Ishikawa (cell line): ENCODE data around the gene PTGFRN.

Experiments
- CEBPB ChIP-seq: IDR thresholded peaks from 2 replicates; pipeline ENCODE4 v1.6.1; 2012
- CREB1 ChIP-seq: IDR thresholded peaks from 2 replicates; pipeline ENCODE4 v1.6.1; 2012; ENCODE audit warnings: low read depth
- EGR1 ChIP-seq: IDR thresholded peaks from 2 replicates; pipeline ENCODE4 v1.6.1; 2012
- EP300 ChIP-seq: IDR thresholded peaks from 2 replicates; pipeline ENCODE4 v1.6.1; 2012; ENCODE audit warnings: borderline replicate concordance
- FOXM1 ChIP-seq: IDR thresholded peaks from 2 replicates; pipeline ENCODE4 v1.6.1; 2012; ENCODE audit warnings: low read depth, borderline replicate concordance
- MAX ChIP-seq: IDR thresholded peaks from 2 replicates; pipeline ENCODE4 v1.6.1; 2012
- NFIC ChIP-seq: IDR thresholded peaks from 2 replicates; pipeline ENCODE4 v1.6.1; 2012
- RAD21 ChIP-seq: IDR thresholded peaks from 2 replicates; pipeline ENCODE4 v1.6.1; 2012; ENCODE audit warnings: low read depth
- REST ChIP-seq: IDR thresholded peaks from 2 replicates; pipeline ENCODE4 v1.6.1; 2012; ENCODE audit warnings: low read depth, mild to moderate bottlenecking
- TAF1 ChIP-seq: IDR thresholded peaks from 2 replicates; pipeline ENCODE4 v1.6.1; 2012; ENCODE audit warnings: low read depth, mild to moderate bottlenecking
- TCF12 ChIP-seq: IDR thresholded peaks from 2 replicates; pipeline ENCODE4 v1.6.1; 2012; ENCODE audit warnings: low read depth
- TEAD4 ChIP-seq: IDR thresholded peaks from 2 replicates; pipeline ENCODE4 v1.6.1; 2012
- USF1 ChIP-seq: IDR thresholded peaks from 2 replicates; pipeline ENCODE4 v1.6.1; 2012
- YY1 ChIP-seq: IDR thresholded peaks from 2 replicates; pipeline ENCODE4 v1.6.1; 2012; ENCODE audit warnings: low read depth
- ZBTB7A ChIP-seq: IDR thresholded peaks from 2 replicates; pipeline ENCODE4 v1.6.1; 2012; ENCODE audit warnings: low read depth

The PTGFRN gene

DNA sequence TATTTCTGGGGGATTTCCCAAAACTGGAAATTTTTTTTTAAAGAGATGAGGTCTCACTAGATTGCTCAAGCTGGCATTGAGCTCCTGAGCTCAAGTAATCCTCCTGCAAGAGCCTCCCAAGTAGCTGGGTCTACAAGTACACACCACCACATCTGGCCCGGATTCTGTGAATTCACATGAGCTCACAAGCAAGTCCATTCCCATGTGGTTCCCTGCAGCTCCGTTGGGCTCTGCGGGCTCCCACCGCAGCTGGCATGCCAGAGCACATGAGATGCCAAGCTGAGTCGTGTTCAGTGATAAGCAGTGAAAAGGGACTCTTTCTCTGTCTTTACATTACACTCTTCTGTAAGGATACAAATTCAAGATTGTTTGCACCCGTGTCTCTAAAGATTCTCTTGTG is 128.5 kb downstream of the PTGFRN start:
- TF ChIP-seq TEAD4, result no peak
- TF ChIP-seq FOXM1, result no peak
- no peak for TF ChIP-seq TAF1
- TF ChIP-seq ZBTB7A, result no peak
- TF ChIP-seq NFIC, result no peak
- no peak for TF ChIP-seq YY1
- TF ChIP-seq EP300, result no peak
- TF ChIP-seq RAD21, result no peak
- no peak for TF ChIP-seq MAX
- TF ChIP-seq CREB1, result no peak
- no peak for TF ChIP-seq CEBPB
- TF ChIP-seq EGR1, result no peak
- no peak for TF ChIP-seq TCF12
- TF ChIP-seq REST, result no peak
- no peak for TF ChIP-seq USF1
